Activated T-helper 2 cell treated with anti-CD3 and anti-CD28 coated beads, Interferon-gamma antibody, Interleukin-2, Interleukin-4, amounts not matched to agents 10 μg/mL and 5 μg/mL and 100 μg/mL, durations not matched to agents 14 hours and 24 hours and 36 hours (primary cell): Measurements from ENCODE around the gene SNAPC4. TPM values are rescaled to one million over a fixed set of nuclear protein-coding genes. Genes with fewer than 3 reads are reported as not detected.

ENCODE experiments used
- DNase-seq: peaks from one replicate; pipeline ENCODE4 v3.0.0; 2021; ENCODE audit warnings: low spot score
- H3K27ac Mint-ChIP-seq: one replicate; pipeline ENCODE4 v1.8.0; 2021; ENCODE audit warnings: mixed read lengths
- H3K27me3 Mint-ChIP-seq: one replicate; pipeline ENCODE4 v1.8.0; 2021; ENCODE audit warnings: low read depth, mixed read lengths
- H3K36me3 Mint-ChIP-seq: one replicate; pipeline ENCODE4 v1.8.0; 2021; ENCODE audit warnings: low read depth, mixed read lengths
- H3K4me1 Mint-ChIP-seq: one replicate; pipeline ENCODE4 v1.8.0; 2021; ENCODE audit warnings: low read depth, mixed read lengths
- H3K4me3 Mint-ChIP-seq: one replicate; pipeline ENCODE4 v1.8.0; 2021; ENCODE audit warnings: low read depth, mild to moderate bottlenecking, moderate library complexity, mixed read lengths
- H3K9me3 Mint-ChIP-seq: one replicate; pipeline ENCODE4 v1.8.0; 2021; ENCODE audit warnings: mixed read lengths
- intact Hi-C: fragments of 100-400 bp; cut with micrococcal nuclease; formaldehyde crosslinking; loops from one replicate; pipeline ENCODE4 v1.15.1; 2023
- total RNA-seq: library from RNA; stranded (reverse); gene quantifications from 2 replicates; pipeline ENCODE4 v1.2.3, GENCODE V29; 2022

Gene SNAPC4
- total RNA-seq, 1 donor from 2014 or later = 22.7 TPM

- H3K27me3 Mint-ChIP-seq = no peaks in the 10 kb centered on the region
- DNase-seq = peak; percentile 51
Measured at GRCh38 chr9:136438548-136439480, 38.8 kb upstream of the SNAPC4 start.

GRCh38 chr9:136437839-136438547 is 38.0 kb upstream of the SNAPC4 start:
- intact Hi-C loops = loop anchor here (2.0 to 5.0 kb wide), 2 partner anchors 37 to 44 kb away; partner anchors contain the start of genes SEC16A and SNAPC4
- no peaks in the 10 kb centered on the region for H3K27me3 Mint-ChIP-seq
- H3K36me3 Mint-ChIP-seq = peaks cover 49% of the 10 kb centered on the region
- DNase-seq = no peak
- H3K4me1 Mint-ChIP-seq = peaks cover 19% of the 10 kb centered on the region
- H3K27ac Mint-ChIP-seq = peak overlapping the region; percentile 43
- peak overlapping the region; percentile 83 for H3K4me3 Mint-ChIP-seq
- H3K9me3 Mint-ChIP-seq = no peaks in the 10 kb centered on the region

More at GRCh38 chr9:136438548-136439480, 38.8 kb upstream of the SNAPC4 start:
- no peak overlapping the region for H3K27ac Mint-ChIP-seq
- no peaks in the 10 kb centered on the region for H3K9me3 Mint-ChIP-seq
- intact Hi-C loops = loop anchor here (2.0 to 5.0 kb wide), 2 partner anchors 38 to 43 kb away; partner anchors contain the start of genes SEC16A and SNAPC4
- peak overlapping the region; percentile 83 for H3K4me3 Mint-ChIP-seq
- peaks cover 54% of the 10 kb centered on the region for H3K36me3 Mint-ChIP-seq
- peaks cover 19% of the 10 kb centered on the region for H3K4me1 Mint-ChIP-seq

GRCh38 chr9:136437430-136437829 is 37.5 kb upstream of the SNAPC4 start:
- DNase-seq = no peak
- intact Hi-C loops = loop anchor here (5.0 kb wide), 1 partner anchor 45 kb away; the partner anchor contains the start of gene SEC16A
- Mint-ChIP-seq H3K27ac (peak overlapping the region; percentile 46), H3K4me3 (peak overlapping the region; percentile 83), H3K9me3 (no peaks in the 10 kb centered on the region), H3K27me3 (no peaks in the 10 kb centered on the region), H3K4me1 (peaks cover 19% of the 10 kb centered on the region), H3K36me3 (peaks cover 43% of the 10 kb centered on the region)

GRCh38 chr9:136436055-136436634 is 36.2 kb upstream of the SNAPC4 start:
- no peaks in the 10 kb centered on the region for H3K9me3 Mint-ChIP-seq
- DNase-seq = no peak
- H3K27ac Mint-ChIP-seq = no peak overlapping the region
- intact Hi-C loops = loop anchor here (5.0 kb wide), 1 partner anchor 46 kb away; the partner anchor contains the start of gene SEC16A
- H3K4me1 Mint-ChIP-seq = peaks cover 19% of the 10 kb centered on the region
- peaks cover 34% of the 10 kb centered on the region for H3K36me3 Mint-ChIP-seq
- no peaks in the 10 kb centered on the region for H3K27me3 Mint-ChIP-seq
- H3K4me3 Mint-ChIP-seq = peak overlapping the region; percentile 83

GRCh38 chr9:136434580-136435169 is 34.7 kb upstream of the SNAPC4 start:
- H3K27ac Mint-ChIP-seq = no peak overlapping the region
- intact Hi-C loops = loop anchor here (5.0 kb wide), 1 partner anchor 48 kb away; the partner anchor contains the start of gene SEC16A
- no peak for DNase-seq
- no peaks in the 10 kb centered on the region for H3K27me3 Mint-ChIP-seq
- H3K9me3 Mint-ChIP-seq = no peaks in the 10 kb centered on the region
- H3K4me3 Mint-ChIP-seq = no peak overlapping the region
- peaks cover 19% of the 10 kb centered on the region for H3K4me1 Mint-ChIP-seq
- peaks cover 27% of the 10 kb centered on the region for H3K36me3 Mint-ChIP-seq

- H3K4me3 Mint-ChIP-seq = no peak overlapping the region
- H3K27me3 Mint-ChIP-seq = no peaks in the 10 kb centered on the region
- no peak for DNase-seq
- H3K4me1 Mint-ChIP-seq = peaks cover 19% of the 10 kb centered on the region
- intact Hi-C loops = no loop called here
- H3K27ac Mint-ChIP-seq = no peak overlapping the region
- H3K36me3 Mint-ChIP-seq = peaks cover 28% of the 10 kb centered on the region
- no peaks in the 10 kb centered on the region for H3K9me3 Mint-ChIP-seq
Measured at GRCh38 chr9:136433849-136434579, 34.0 kb upstream of the SNAPC4 start.

GRCh38 chr9:136433043-136433715 is 33.2 kb upstream of the SNAPC4 start:
- no peak overlapping the region for H3K27ac Mint-ChIP-seq
- no peak for DNase-seq
- H3K27me3 Mint-ChIP-seq = no peaks in the 10 kb centered on the region
- H3K9me3 Mint-ChIP-seq = no peaks in the 10 kb centered on the region
- intact Hi-C loops = no loop called here
- peaks cover 30% of the 10 kb centered on the region for H3K36me3 Mint-ChIP-seq
- no peak overlapping the region for H3K4me3 Mint-ChIP-seq
- peaks cover 17% of the 10 kb centered on the region for H3K4me1 Mint-ChIP-seq

- no peaks in the 10 kb centered on the region for H3K9me3 Mint-ChIP-seq
- no peak overlapping the region for H3K27ac Mint-ChIP-seq
- intact Hi-C loops = no loop called here
- peaks cover 28% of the 10 kb centered on the region for H3K36me3 Mint-ChIP-seq
- H3K27me3 Mint-ChIP-seq = no peaks in the 10 kb centered on the region
- H3K4me3 Mint-ChIP-seq = no peak overlapping the region
- peaks cover 14% of the 10 kb centered on the region for H3K4me1 Mint-ChIP-seq
- no peak for DNase-seq
Measured at GRCh38 chr9:136432591-136432990, 32.6 kb upstream of the SNAPC4 start.

- DNase-seq = no peak
- H3K36me3 Mint-ChIP-seq = peaks cover 28% of the 10 kb centered on the region
- no peak overlapping the region for H3K4me3 Mint-ChIP-seq
- H3K4me1 Mint-ChIP-seq = peaks cover 7% of the 10 kb centered on the region
- intact Hi-C loops = no loop called here
- no peaks in the 10 kb centered on the region for H3K9me3 Mint-ChIP-seq
- H3K27ac Mint-ChIP-seq = no peak overlapping the region
- H3K27me3 Mint-ChIP-seq = no peaks in the 10 kb centered on the region
Measured at GRCh38 chr9:136431782-136432350, 31.9 kb upstream of the SNAPC4 start.

GRCh38 chr9:136430588-136431234 is 30.7 kb upstream of the SNAPC4 start:
- Mint-ChIP-seq H3K36me3 (peaks cover 27% of the 10 kb centered on the region), H3K4me3 (no peak overlapping the region), H3K27ac (no peak overlapping the region), H3K4me1 (no peaks in the 10 kb centered on the region), H3K27me3 (no peaks in the 10 kb centered on the region), H3K9me3 (no peaks in the 10 kb centered on the region)
- intact Hi-C loops = no loop called here
- no peak for DNase-seq
